ENCODE results near the gene ABCC2.

DNA sequence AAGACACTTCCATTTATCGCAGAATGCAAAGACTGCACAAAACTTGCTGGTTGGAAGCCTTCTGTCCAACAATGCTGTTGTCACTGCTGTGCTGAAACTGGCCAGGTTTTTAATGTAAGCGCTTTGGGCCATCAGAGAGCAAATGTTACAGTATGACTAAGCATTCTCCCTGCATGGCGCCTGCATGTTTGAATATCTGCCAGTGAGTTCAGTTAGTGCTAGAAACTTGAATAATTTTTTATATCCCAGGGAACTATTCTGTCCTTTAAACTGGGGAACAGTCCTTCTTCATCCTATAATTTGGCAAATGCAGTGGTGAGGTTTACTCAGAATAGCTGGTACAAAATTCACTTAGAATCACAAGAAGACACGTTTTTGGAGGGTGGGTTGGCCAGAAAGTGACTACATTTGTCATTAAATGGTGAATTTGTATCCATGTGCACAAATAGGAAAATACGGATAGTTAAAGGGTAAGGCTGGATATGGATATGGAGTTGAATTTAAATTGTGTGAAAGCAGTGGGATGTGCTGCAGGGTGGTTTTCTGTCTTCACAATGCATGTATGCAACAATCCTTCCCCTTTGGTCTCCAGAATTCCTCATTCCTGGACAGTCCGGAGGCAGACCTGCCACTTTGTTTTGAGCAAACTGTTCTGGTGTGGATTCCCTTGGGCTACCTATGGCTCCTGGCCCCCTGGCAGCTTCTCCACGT is 1.7 kb downstream of the ABCC2 start:
- peak in 1 of 4 donors; percentile 21 for TF ChIP-seq POLR2AphosphoS5 (IDR thresholded peaks at IDR 0.05)
- TF ChIP-seq, protein P1, sequence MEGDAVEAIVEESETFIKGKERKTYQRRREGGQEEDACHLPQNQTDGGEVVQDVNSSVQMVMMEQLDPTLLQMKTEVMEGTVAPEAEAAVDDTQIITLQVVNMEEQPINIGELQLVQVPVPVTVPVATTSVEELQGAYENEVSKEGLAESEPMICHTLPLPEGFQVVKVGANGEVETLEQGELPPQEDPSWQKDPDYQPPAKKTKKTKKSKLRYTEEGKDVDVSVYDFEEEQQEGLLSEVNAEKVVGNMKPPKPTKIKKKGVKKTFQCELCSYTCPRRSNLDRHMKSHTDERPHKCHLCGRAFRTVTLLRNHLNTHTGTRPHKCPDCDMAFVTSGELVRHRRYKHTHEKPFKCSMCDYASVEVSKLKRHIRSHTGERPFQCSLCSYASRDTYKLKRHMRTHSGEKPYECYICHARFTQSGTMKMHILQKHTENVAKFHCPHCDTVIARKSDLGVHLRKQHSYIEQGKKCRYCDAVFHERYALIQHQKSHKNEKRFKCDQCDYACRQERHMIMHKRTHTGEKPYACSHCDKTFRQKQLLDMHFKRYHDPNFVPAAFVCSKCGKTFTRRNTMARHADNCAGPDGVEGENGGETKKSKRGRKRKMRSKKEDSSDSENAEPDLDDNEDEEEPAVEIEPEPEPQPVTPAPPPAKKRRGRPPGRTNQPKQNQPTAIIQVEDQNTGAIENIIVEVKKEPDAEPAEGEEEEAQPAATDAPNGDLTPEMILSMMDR (IDR thresholded peaks at IDR 0.05): no peak
- TF ChIP-seq EP300 (IDR thresholded peaks at IDR 0.05): no peak
